AG04450 (cell line): Measurements from ENCODE around the gene ATP1B1. TPM values are rescaled to one million over a fixed set of nuclear protein-coding genes. Genes with fewer than 3 reads are reported as not detected.

ENCODE experiments used
- CTCF ChIA-PET: fragments of 300-600, 350-600 bp; formaldehyde crosslinking; extraction: SDS; loops from one replicate; lab custom pipeline; 2022; ENCODE audit warnings: antibody characterized with exemption, inconsistent platforms; lab: Charles Lee
- POLR2A ChIA-PET: fragments of 350-600 bp; formaldehyde crosslinking; extraction: SDS; loops from one replicate; lab custom pipeline; 2021; ENCODE audit warnings: antibody characterized with exemption, inconsistent platforms; lab: Yijun Ruan, JAX
- DNase-seq: peaks from one replicate; pipeline ENCODE4 v3.0.0-alpha.2; 2011; ENCODE audit warnings: low read depth, low spot score
- H3K27ac ChIP-seq: one replicate; pipeline ENCODE4 v1.5.1; 2012; ENCODE audit warnings: low read depth, low read length, control low read depth
- H3K27me3 ChIP-seq: one replicate; pipeline ENCODE4 v1.6.0; 2012; ENCODE audit warnings: low read length; ENCODE audit not compliant: control insufficient read depth, insufficient read depth
- H3K4me3 ChIP-seq: 2 replicates; pipeline ENCODE4 v1.5.1; 2011; ENCODE audit warnings: mild to moderate bottlenecking, low read depth, low read length, control low read depth
- H3K9me3 ChIP-seq: 2 replicates; pipeline ENCODE4 v1.5.1; 2012; ENCODE audit warnings: low read length; ENCODE audit not compliant: control insufficient read depth, insufficient read depth
- polyA plus RNA-seq: library from polyadenylated mRNA; depleted of rRNA; stranded (reverse); fragments of >200 nt; gene quantifications from 2 replicates; pipeline ENCODE4 v1.2.3, GENCODE V29; 2011
- TF ChIP-seq, protein P1 (sequence below): IDR thresholded peaks from 2 replicates; pipeline ENCODE4 v1.5.1; 2011; ENCODE audit warnings: low read depth, low read length, control low read depth, inconsistent platforms

ATP1B1 gene
- polyA plus RNA-seq, 1 experiment, result 25.0 TPM

DNA sequence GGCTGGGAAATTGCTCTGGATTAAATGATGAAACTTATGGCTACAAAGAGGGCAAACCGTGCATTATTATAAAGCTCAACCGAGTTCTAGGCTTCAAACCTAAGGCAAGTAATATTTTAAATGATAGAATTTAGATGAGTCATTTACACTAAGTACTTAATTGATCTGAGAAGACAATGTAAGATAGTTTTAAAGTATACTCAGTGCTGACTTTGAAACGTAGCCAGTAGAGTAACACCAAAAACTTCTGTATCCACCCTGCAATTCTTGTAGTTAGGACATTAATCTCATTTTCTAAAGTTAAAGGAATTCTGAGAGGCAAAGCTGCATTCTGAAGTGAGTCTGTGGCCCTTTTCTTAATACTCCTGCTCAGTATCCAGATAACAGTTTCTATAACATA, 20.8 kb downstream of the ATP1B1 start:
- DNase-seq, result no peak
- TF ChIP-seq, protein P1, sequence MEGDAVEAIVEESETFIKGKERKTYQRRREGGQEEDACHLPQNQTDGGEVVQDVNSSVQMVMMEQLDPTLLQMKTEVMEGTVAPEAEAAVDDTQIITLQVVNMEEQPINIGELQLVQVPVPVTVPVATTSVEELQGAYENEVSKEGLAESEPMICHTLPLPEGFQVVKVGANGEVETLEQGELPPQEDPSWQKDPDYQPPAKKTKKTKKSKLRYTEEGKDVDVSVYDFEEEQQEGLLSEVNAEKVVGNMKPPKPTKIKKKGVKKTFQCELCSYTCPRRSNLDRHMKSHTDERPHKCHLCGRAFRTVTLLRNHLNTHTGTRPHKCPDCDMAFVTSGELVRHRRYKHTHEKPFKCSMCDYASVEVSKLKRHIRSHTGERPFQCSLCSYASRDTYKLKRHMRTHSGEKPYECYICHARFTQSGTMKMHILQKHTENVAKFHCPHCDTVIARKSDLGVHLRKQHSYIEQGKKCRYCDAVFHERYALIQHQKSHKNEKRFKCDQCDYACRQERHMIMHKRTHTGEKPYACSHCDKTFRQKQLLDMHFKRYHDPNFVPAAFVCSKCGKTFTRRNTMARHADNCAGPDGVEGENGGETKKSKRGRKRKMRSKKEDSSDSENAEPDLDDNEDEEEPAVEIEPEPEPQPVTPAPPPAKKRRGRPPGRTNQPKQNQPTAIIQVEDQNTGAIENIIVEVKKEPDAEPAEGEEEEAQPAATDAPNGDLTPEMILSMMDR, result no peak
- CTCF ChIA-PET, result interaction anchor here (1.1 kb wide), 1 partner anchor 67 kb away, joined by 3 read pairs; no protein-coding TSS in a partner anchor

DNA sequence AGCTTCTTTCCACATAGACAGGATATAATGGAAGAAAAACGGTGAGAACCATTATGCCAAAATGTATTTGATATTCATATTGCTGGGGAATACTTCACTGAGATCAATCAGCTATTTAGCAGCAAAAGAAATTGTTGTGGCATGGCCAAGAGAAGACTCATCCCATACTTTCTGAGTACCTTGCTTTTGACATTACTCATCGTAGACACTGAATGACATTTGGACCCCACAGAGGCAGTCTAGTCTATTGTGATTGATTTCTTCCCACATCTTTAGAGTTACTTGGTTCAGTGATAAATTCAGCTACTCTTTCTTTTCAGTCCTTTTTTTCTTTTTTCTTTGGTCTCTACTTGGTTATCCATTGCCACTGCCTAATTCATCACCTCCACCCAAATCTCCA, 22.1 kb downstream of the ATP1B1 start:
- CTCF ChIA-PET, result interaction anchor here (0.6 kb wide), 1 partner anchor 47 kb away, joined by 4 read pairs; no protein-coding TSS in a partner anchor

More for the DNA sequence above, 20.8 kb downstream of the ATP1B1 start:
- no peak overlapping the region for H3K27ac ChIP-seq
- H3K4me3 ChIP-seq, result no peak overlapping the region
- POLR2A ChIA-PET, result no interaction called here
- H3K9me3 ChIP-seq, result no peaks in the 10 kb centered on the region
- no peaks in the 10 kb centered on the region for H3K27me3 ChIP-seq

DNA sequence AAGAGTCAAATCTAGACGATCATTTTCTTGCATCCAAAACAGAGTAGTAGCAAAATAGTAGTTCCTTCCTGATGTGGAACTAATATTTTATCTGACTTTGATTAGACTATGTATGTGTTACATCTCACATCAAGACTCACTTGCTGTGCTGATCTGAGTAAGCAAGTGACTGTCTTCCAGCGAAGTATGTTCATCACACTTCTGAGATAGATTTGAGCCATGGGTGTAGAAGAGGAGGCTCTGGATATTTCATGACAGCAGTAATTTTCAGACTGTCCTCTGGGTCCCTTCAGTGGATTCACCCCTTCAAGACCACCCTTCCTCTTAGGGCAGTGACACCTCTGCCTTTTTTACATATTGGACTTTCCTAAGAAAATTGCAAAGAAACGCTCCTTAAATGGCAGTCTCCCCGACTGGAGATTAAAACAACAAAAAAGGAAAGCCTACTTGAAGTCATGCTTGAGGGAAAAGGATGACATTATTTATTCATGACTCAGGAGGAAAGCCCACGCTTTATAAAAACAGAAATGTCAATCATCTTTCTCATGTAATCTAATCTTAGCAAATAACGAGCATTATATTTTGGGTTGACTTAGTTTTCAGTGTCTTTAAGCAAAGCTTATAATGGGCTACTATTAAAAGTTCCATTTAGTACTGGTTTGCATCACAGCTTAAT, 22.8 kb downstream of the ATP1B1 start:
- Histone ChIP-seq H3K27me3 (no peaks in the 10 kb centered on the region), H3K4me3 (no peak overlapping the region), H3K9me3 (no peaks in the 10 kb centered on the region), H3K27ac (no peak overlapping the region)
- no peak for DNase-seq
- ChIA-PET POLR2A (no interaction called here), CTCF (interaction anchor here (0.6 kb wide), 1 partner anchor 219 kb away, joined by 4 read pairs; no protein-coding TSS in a partner anchor)
- TF ChIP-seq, protein P1, result no peak

More for the DNA sequence above, 22.1 kb downstream of the ATP1B1 start:
- POLR2A ChIA-PET, result no interaction called here
- H3K9me3 ChIP-seq, result no peaks in the 10 kb centered on the region
- TF ChIP-seq, protein P1, result no peak
- DNase-seq, result no peak
- no peak overlapping the region for H3K27ac ChIP-seq
- H3K27me3 ChIP-seq, result no peaks in the 10 kb centered on the region
- no peak overlapping the region for H3K4me3 ChIP-seq

DNA sequence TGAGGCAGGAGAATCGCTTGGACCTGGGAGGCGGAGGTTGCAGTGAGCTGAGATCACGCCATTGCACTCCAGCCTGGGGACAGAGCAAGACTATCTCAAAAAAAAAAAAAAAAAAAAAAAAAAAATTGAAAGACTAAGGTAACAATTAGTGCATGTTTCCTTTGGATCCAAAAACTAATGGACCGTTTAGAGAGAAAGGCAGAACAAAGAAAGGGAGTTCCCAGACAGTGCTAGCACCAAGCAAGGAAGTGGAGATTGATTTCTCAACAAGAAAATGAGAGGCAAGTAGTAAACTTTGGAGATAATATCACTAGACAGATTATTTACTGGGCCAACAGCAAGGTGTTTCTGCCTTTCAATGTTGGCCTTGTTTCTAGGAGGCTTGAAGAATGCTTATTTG, 24.2 kb downstream of the ATP1B1 start:
- Histone ChIP-seq H3K4me3 (no peak overlapping the region), H3K9me3 (no peaks in the 10 kb centered on the region), H3K27me3 (no peaks in the 10 kb centered on the region), H3K27ac (no peak overlapping the region)
- no peak for DNase-seq
- CTCF ChIA-PET, result no interaction called here
- POLR2A ChIA-PET, result no interaction called here
- TF ChIP-seq, protein P1, result no peak

DNA sequence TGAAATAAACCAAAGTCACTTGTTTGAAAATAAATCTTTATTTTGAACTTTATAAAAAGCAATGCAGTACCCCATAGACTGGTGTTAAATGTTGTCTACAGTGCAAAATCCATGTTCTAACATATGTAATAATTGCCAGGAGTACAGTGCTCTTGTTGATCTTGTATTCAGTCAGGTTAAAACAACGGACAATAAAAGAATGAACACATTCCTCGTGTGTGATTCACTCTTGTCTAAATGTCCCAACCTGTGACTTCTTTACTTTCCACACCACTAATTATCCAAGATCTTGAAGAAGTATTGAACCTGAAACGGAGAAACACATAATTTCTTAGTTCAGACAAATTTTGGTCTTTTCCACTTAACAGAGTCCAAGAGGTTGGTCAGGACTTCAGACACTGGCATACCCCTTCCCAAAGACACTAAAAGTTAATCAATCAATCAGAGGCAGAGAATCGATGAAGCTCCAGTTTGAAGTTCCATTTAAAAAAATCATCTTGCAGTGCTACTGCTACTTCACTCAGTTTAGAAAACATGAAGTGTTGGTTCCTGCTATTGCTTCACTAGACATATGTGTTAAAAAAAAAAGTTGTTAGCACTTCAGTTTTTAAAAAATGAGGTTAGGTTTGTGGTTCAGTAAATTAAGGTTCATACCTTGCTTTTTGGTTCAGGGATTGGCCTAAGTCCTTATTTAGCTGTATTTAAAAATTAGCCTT, 26.2 kb downstream of the ATP1B1 start:
- Histone ChIP-seq H3K9me3 (no peaks in the 10 kb centered on the region), H3K27ac (no peak overlapping the region), H3K4me3 (no peak overlapping the region), H3K27me3 (no peaks in the 10 kb centered on the region)
- ChIA-PET CTCF (interaction anchor here (0.7 to 1.3 kb wide), 2 partner anchors 11 to 87 kb away, joined by 3 read pairs; no protein-coding TSS in a partner anchor), POLR2A (no interaction called here)
- TF ChIP-seq, protein P1, result no peak
- DNase-seq, result no peak
